T-helper 1 cell treated with Interleukin-12 subunit alpha and Interleukin-12 subunit beta and Interleukin-4 antibody, amounts not matched to agents 30 ng/mL and 1 ng/mL, for 36 hours (primary cell): ENCODE data around the gene GLO1. TPM values are rescaled to one million over a fixed set of nuclear protein-coding genes. Genes with fewer than 3 reads are reported as not detected.

Source experiments
- intact Hi-C: fragments of 100-400 bp; cut with micrococcal nuclease; formaldehyde crosslinking; loops from one replicate; pipeline ENCODE4 v1.15.1; 2024
- total RNA-seq: library from RNA; stranded (reverse); gene quantifications from 2 replicates; pipeline ENCODE4 v1.2.3, GENCODE V29; 2022

Gene GLO1
- 104 and 106 TPM in 2 replicates for total RNA-seq

GRCh38 chr6:38702558-38703397 lies at the start of gene GLO1:
TSS of gene GLO1 (minus strand) at chr6:38703145. CDS start at chr6:38703054, 91 bp downstream.
- intact Hi-C loops: loop anchor here (1.0 to 10.0 kb wide), 9 partner anchors 11 to 1270 kb away; partner anchors contain the start of genes CMTR1, SAYSD1 and ZFAND3

- intact Hi-C loops: no loop called here
These were observed 48.1 kb upstream of the GLO1 start for GRCh38 chr6:38750968-38751615.

GRCh38 chr6:38749473-38749872 lies 46.5 kb upstream of the GLO1 start:
- intact Hi-C loops: no loop called here

GRCh38 chr6:38739532-38739931 lies 36.6 kb upstream of the GLO1 start:
- intact Hi-C loops: loop anchor here (5.0 kb wide), 1 partner anchor 247 kb away; no protein-coding TSS in a partner anchor

- intact Hi-C loops: loop anchor here (5.0 kb wide), 1 partner anchor 246 kb away; no protein-coding TSS in a partner anchor
These were observed 35.3 kb upstream of the GLO1 start for GRCh38 chr6:38738261-38738660.

- intact Hi-C loops: loop anchor here (5.0 kb wide), 1 partner anchor 245 kb away; no protein-coding TSS in a partner anchor
These were observed 34.0 kb upstream of the GLO1 start for GRCh38 chr6:38736951-38737350.

- intact Hi-C loops: no loop called here
These were observed 27.4 kb upstream of the GLO1 start for GRCh38 chr6:38730140-38730862.

GRCh38 chr6:38728203-38728602 lies 25.3 kb upstream of the GLO1 start:
- intact Hi-C loops: no loop called here

- intact Hi-C loops: loop anchor here (1.0 kb wide), 1 partner anchor 11 kb away; no protein-coding TSS in a partner anchor
These were observed 22.7 kb upstream of the GLO1 start for GRCh38 chr6:38725414-38726183.

GRCh38 chr6:38724343-38724742 lies 21.4 kb upstream of the GLO1 start:
- intact Hi-C loops: no loop called here

GRCh38 chr6:38723783-38724182 lies 20.8 kb upstream of the GLO1 start:
- intact Hi-C loops: no loop called here

GRCh38 chr6:38722727-38723334 lies 19.9 kb upstream of the GLO1 start:
- intact Hi-C loops: no loop called here

GRCh38 chr6:38722038-38722437 lies 19.1 kb upstream of the GLO1 start:
- intact Hi-C loops: no loop called here

GRCh38 chr6:38720295-38720694 lies 17.4 kb upstream of the GLO1 start:
- intact Hi-C loops: loop anchor here (1.0 kb wide), 1 partner anchor 226 kb away; no protein-coding TSS in a partner anchor

- intact Hi-C loops: no loop called here
These were observed 16.4 kb upstream of the GLO1 start for GRCh38 chr6:38719358-38719757.

- intact Hi-C loops: no loop called here
These were observed 13.9 kb upstream of the GLO1 start for GRCh38 chr6:38716825-38717224.

GRCh38 chr6:38715016-38715689 lies 12.2 kb upstream of the GLO1 start, which contains the start of gene DNAH8:
TSS of gene DNAH8 (plus strand) at chr6:38715311. CDS start at chr6:38722810, 7,499 bp downstream.
- intact Hi-C loops: no loop called here

- intact Hi-C loops: loop anchor here (1.0 kb wide), 1 partner anchor 11 kb away; no protein-coding TSS in a partner anchor
These were observed 11.5 kb upstream of the GLO1 start for GRCh38 chr6:38714239-38715015.

GRCh38 chr6:38713812-38714211 lies 10.9 kb upstream of the GLO1 start:
- intact Hi-C loops: loop anchor here (1.0 to 2.0 kb wide), 4 partner anchors 11 to 75 kb away; partner anchors contain the start of genes BTBD9 and GLO1
